Left lung (tissue), 10 donors: ENCODE data around the gene COL18A1. TPM values are rescaled to one million over a fixed set of nuclear protein-coding genes. Genes with fewer than 3 reads are reported as not detected.

Experiments used
- ATAC-seq: fragments of 200-7000 bp; cut with Tn5 transposase; one replicate; pipeline ENCODE4 v1.9.1; 2020; ENCODE audit warnings: moderate library complexity
- DNase-seq, 4 donors: peaks; one replicate each; pipeline ENCODE4 v3.0.0-alpha.2; 2013 to 2020
- H3K27ac ChIP-seq, 2 donors: fragments of 200-600 bp; sonication (generic) in 1 of 2; one replicate each; pipeline versions ENCODE4 v1.5.0 to v1.8.0; 2020 to 2021
- H3K27me3 ChIP-seq, 2 donors: fragments of 200-600 bp; sonication (generic) in 1 of 2; one replicate each; pipeline versions ENCODE4 v1.5.0 to v1.8.0; 2020 to 2021
- H3K36me3 ChIP-seq, 2 donors: fragments of 200-600 bp; sonication (generic) in 1 of 2; one replicate each; pipeline versions ENCODE4 v1.5.0 to v1.8.0; 2020 to 2021
- H3K4me1 ChIP-seq, 2 donors: fragments of 200-600 bp; one replicate each; pipeline ENCODE4 v1.8.0; 2021
- H3K4me3 ChIP-seq, 2 donors: fragments of 200-600 bp; sonication (generic) in 1 of 2; one replicate each; pipeline versions ENCODE4 v1.5.0 to v1.8.0; 2020 to 2021; ENCODE audit warnings: mild to moderate bottlenecking in 1 of 2
- H3K9me3 ChIP-seq, 2 donors: fragments of 200-600 bp; sonication (generic) in 1 of 2; one replicate each; pipeline versions ENCODE4 v1.5.0 to v1.8.0; 2020 to 2021
- CTCF ChIP-seq, 2 donors: fragments of 200-600 bp; sonication (generic) in 1 of 2; IDR thresholded peaks; one replicate each; pipeline versions ENCODE4 v1.5.0 to v1.8.0; 2021; ENCODE audit warnings: antibody characterized with exemption in 2 of 2
- intact Hi-C, 2 donors: fragments of 100-400 bp; cut with DNase I; formaldehyde crosslinking; loops; one replicate each; pipeline versions ENCODE4 v1.11.2 to v1.14.2; 2022
- polyA plus RNA-seq, 6 donors: library from polyadenylated mRNA; unstranded; fragments of 120-200 nt; gene quantifications; one replicate each; pipeline ENCODE4 v1.2.1, GENCODE V29; 2013; ENCODE audit not compliant: insufficient read length in 6 of 6
- total RNA-seq, 2 donors: library from RNA; stranded (reverse); fragmentation: NEBNext Ultra II Directional; extraction: Animal tissue kit (Norgen Biotek cat#: 25700); gene quantifications; one replicate each; pipeline ENCODE4 v1.2.1, GENCODE V29; 2021
- donor health status: DM: no; HTN: yes; CAD: no.
- donor health status: DM: no; HTN: no; CAD: no.

Gene COL18A1
- total and polyA plus RNA-seq, 8 donors: 39.3 to 90.2 (median 64.0) TPM

- no peaks in the 10 kb centered on the region for H3K9me3 ChIP-seq
- no peak overlapping the region for H3K4me3 ChIP-seq
- DNase-seq: peak in 3 of 4 donors; percentile 63 to 79 (median 72)
- H3K27ac ChIP-seq: no peak overlapping the region
- H3K27me3 ChIP-seq: peaks cover 0 to 11% of the 10 kb centered on the region in 2 donors
- intact Hi-C loops: no loop called here
- no peak for TF ChIP-seq CTCF (IDR thresholded peaks at IDR 0.05)
- H3K36me3 ChIP-seq: no peaks in the 10 kb centered on the region
- ATAC-seq: peak; percentile 21
- H3K4me1 ChIP-seq: peaks cover 0 to 3% of the 10 kb centered on the region in 2 donors
Measured at GRCh38 chr21:45357436-45358260, 47.3 kb upstream of the COL18A1 start.

- TF ChIP-seq CTCF (IDR thresholded peaks at IDR 0.05): no peak
- Histone ChIP-seq H3K27me3 (peaks cover 0 to 11% of the 10 kb centered on the region in 2 donors), H3K27ac (no peak overlapping the region), H3K4me3 (no peak overlapping the region), H3K4me1 (peaks cover 0 to 6% of the 10 kb centered on the region in 2 donors), H3K9me3 (no peaks in the 10 kb centered on the region), H3K36me3 (no peaks in the 10 kb centered on the region)
- DNase-seq: peak in 1 of 4 donors; percentile 39
- intact Hi-C loops: no loop called here
- no peak for ATAC-seq
Measured at GRCh38 chr21:45358261-45358670, 46.7 kb upstream of the COL18A1 start.

- Histone ChIP-seq H3K4me3 (no peak overlapping the region), H3K4me1 (peaks cover 0 to 9% of the 10 kb centered on the region in 2 donors), H3K36me3 (no peaks in the 10 kb centered on the region), H3K9me3 (no peaks in the 10 kb centered on the region), H3K27me3 (peaks cover 0 to 11% of the 10 kb centered on the region in 2 donors), H3K27ac (no peak overlapping the region)
- DNase-seq: no peak
- TF ChIP-seq CTCF (IDR thresholded peaks at IDR 0.05): no peak
- intact Hi-C loops: no loop called here
- no peak for ATAC-seq
Measured at GRCh38 chr21:45358711-45359310, 46.2 kb upstream of the COL18A1 start.

GRCh38 chr21:45359451-45360217, 45.3 kb upstream of the COL18A1 start:
- ATAC-seq (no peak), DNase-seq (peak in 1 of 4 donors; percentile 62)
- TF ChIP-seq CTCF (IDR thresholded peaks at IDR 0.05): no peak
- peaks cover 0 to 11% of the 10 kb centered on the region in 2 donors for H3K27me3 ChIP-seq
- no peak overlapping the region for H3K4me3 ChIP-seq
- no peaks in the 10 kb centered on the region for H3K9me3 ChIP-seq
- no peaks in the 10 kb centered on the region for H3K36me3 ChIP-seq
- peaks cover 5 to 17% of the 10 kb centered on the region in 2 donors for H3K4me1 ChIP-seq
- intact Hi-C loops: no loop called here
- no peak overlapping the region for H3K27ac ChIP-seq
